ENCODE data around the gene TAL1.

DNA sequence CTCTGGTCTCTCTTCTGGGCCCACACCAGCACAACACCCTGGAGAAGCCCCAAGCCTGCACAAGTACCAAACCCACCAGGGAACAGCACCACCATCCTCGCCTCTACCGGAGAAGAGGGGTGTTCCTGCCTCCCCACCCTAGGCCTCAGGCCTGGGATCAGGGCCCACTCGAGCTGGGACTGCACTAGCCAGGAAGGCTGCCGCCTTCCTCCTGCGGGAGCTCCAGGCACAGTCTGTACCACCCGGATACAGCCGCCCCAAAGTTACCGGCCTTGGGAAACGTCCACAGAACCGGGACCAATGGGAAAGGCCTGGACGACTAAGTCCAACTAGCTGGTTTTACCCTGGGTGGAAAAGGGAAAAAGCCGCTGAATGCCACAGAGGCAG lies 3.4 kb downstream of the TAL1 start:
- no peak for TF ChIP-seq HDAC2 (IDR thresholded peaks at IDR 0.05; ENCODE audit: borderline replicate concordance in 1 of 2, low read depth in 2 of 2, low read length in 2 of 2)
- TF ChIP-seq, protein P1, sequence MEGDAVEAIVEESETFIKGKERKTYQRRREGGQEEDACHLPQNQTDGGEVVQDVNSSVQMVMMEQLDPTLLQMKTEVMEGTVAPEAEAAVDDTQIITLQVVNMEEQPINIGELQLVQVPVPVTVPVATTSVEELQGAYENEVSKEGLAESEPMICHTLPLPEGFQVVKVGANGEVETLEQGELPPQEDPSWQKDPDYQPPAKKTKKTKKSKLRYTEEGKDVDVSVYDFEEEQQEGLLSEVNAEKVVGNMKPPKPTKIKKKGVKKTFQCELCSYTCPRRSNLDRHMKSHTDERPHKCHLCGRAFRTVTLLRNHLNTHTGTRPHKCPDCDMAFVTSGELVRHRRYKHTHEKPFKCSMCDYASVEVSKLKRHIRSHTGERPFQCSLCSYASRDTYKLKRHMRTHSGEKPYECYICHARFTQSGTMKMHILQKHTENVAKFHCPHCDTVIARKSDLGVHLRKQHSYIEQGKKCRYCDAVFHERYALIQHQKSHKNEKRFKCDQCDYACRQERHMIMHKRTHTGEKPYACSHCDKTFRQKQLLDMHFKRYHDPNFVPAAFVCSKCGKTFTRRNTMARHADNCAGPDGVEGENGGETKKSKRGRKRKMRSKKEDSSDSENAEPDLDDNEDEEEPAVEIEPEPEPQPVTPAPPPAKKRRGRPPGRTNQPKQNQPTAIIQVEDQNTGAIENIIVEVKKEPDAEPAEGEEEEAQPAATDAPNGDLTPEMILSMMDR (IDR thresholded peaks at IDR 0.05; ENCODE audit: control extremely low read depth in 1 of 3, insufficient read depth in 1 of 3, low read depth in 1 of 3, low read length in 3 of 3) = no peak

Data from H1 (cell line).